ENCODE results near the gene MFRP. TPM values are rescaled to one million over a fixed set of nuclear protein-coding genes. Genes with fewer than 3 reads are reported as not detected.

Gene MFRP
- total RNA-seq, 4 donors from 2014 or later: 0.15 TPM; not detected in 3

DNA sequence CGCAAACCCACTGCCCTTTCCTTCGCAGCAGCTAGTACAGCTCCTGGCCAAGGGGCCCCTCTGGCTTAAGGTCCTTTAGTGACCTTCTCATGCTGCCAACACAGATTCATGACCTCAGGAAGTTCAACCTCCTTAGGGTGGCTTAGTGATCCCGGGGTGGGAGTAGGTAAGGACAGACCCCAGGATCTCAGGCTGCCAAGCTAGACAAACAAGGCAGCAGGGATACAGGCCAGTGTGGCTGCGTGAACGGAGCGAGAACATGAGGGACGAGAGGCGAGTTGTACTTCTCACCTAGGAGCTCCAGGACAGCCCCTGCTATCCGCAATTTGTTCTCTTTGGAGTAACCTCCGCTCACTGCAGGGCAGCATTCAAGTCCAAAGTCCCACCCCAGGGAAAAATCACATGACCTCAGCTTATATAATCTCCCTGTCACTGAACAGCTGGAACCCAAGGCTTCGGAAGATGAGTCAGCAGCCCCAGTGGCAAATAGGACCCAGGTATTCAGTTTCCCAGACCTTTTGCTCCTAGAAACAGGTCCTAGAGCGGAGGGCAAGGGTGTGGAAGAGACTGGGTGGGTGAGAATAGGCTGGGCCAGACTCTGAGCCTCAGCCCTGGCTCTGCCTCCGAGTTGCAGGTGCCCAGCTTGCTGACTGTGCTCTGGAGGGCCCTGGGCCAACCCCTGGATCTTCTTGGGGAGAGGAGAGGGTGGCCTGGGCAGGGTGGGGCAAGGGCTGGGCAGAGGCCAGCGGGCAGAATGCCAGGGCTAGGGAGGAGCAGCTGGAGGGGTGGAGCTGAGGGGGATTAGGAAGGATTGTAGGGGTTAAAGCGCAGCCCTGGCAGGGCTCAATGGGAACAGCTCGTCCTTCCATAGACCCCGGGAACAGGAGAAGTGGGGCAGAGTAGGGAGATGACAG, 21.9 kb upstream of the MFRP start:
- Histone ChIP-seq H3K9me3 (no peaks in the 10 kb centered on the region), H3K4me1 (peaks cover 15 to 100% (median 71%) of the 10 kb centered on the region in 3 donors), H3K27me3 (no peaks in the 10 kb centered on the region), H3K27ac (peak overlapping the region; percentile 59 to 97 (median 95)), H3K36me3 (no peaks in the 10 kb centered on the region), H3K4me3 (peak overlapping the region in 1 of 2 donors; percentile 6)
- peak; percentile 49 for ATAC-seq
- 45% methylated on average over 13 of the region's 17 CpGs; no CpG with 5 or more reads in 1 of the 2 donors for WGBS, 2 donors (ENCODE audit: low coverage in 1 of 2)
- peak; percentile 81 for TF ChIP-seq POLR2AphosphoS5 (IDR thresholded peaks at IDR 0.05)
- no peak for TF ChIP-seq EP300 (IDR thresholded peaks at IDR 0.05)
- peak in 1 of 4 experiments; percentile 3 for TF ChIP-seq CTCF (IDR thresholded peaks at IDR 0.05)

GRCh38 chr11:119367661-119368120, 21.2 kb upstream of the MFRP start:
- peak overlapping the region; percentile 59 to 97 (median 95) for H3K27ac ChIP-seq
- H3K4me3 ChIP-seq: no peak overlapping the region
- no peaks in the 10 kb centered on the region for H3K27me3 ChIP-seq
- H3K36me3 ChIP-seq: no peaks in the 10 kb centered on the region
- peak; percentile 38 for TF ChIP-seq POLR2AphosphoS5 (IDR thresholded peaks at IDR 0.05)
- TF ChIP-seq POLR2A (IDR thresholded peaks at IDR 0.05): no peak
- peak; percentile 10 for TF ChIP-seq EP300 (IDR thresholded peaks at IDR 0.05)
- peak in 1 of 4 experiments; percentile 7 for TF ChIP-seq CTCF (IDR thresholded peaks at IDR 0.05)
- peaks cover 15 to 100% (median 71%) of the 10 kb centered on the region in 3 donors for H3K4me1 ChIP-seq
- WGBS, 2 donors (ENCODE audit: low coverage in 1 of 2): 37% methylated on average over 5 to 7 of the region's 9 CpGs
- H3K9me3 ChIP-seq: no peaks in the 10 kb centered on the region
- no peak for ATAC-seq

- Histone ChIP-seq H3K27me3 (no peaks in the 10 kb centered on the region), H3K4me1 (peaks cover 15 to 100% (median 72%) of the 10 kb centered on the region in 3 donors), H3K4me3 (no peak overlapping the region), H3K36me3 (no peaks in the 10 kb centered on the region), H3K27ac (peak overlapping the region; percentile 59 to 97 (median 95)), H3K9me3 (no peaks in the 10 kb centered on the region)
- 22 to 60% methylated on average over 3 of the region's 11 CpGs for WGBS, 2 donors (ENCODE audit: low coverage in 1 of 2)
- no peak for ATAC-seq
- TF ChIP-seq EP300 (IDR thresholded peaks at IDR 0.05) (no peak), POLR2AphosphoS5 (IDR thresholded peaks at IDR 0.05) (peak; percentile 25)
These were observed 20.4 kb upstream of the MFRP start for GRCh38 chr11:119366690-119367620.

DNA sequence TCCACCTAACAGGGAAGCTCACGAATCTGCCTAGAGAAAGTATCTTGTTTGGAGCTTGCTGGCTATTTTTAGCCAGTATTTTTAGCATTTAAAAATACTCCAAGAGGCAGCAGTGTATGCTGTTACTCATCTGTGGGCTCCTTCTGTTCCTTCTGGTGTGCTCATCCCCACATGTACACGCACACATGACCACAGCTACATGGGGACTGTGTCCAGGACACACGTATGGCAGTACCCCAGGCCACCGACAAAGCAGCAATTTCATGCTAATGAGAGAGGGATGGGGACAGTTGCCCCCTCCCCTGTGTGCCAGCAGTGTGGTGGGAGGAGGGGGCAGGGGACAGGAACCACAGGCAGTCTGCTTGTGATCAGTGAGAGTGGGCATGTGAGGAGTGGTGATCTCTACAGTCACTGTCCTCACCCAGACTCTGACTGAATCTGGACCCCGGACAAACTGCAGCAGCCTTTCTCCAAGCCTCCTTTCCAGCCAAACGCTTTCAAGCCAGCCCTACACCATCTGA, 18.6 kb upstream of the MFRP start:
- Histone ChIP-seq H3K4me1 (peaks cover 15 to 100% (median 71%) of the 10 kb centered on the region in 3 donors), H3K27me3 (no peaks in the 10 kb centered on the region), H3K9me3 (no peaks in the 10 kb centered on the region), H3K36me3 (no peaks in the 10 kb centered on the region), H3K4me3 (peak overlapping the region in 1 of 2 donors; percentile 71), H3K27ac (peak overlapping the region; percentile 83 to 97 (median 95))
- 23 to 50% methylated on average over 2 to 4 of the region's 6 CpGs for WGBS, 2 donors (ENCODE audit: low coverage in 1 of 2)
- no peak for TF ChIP-seq POLR2A (IDR thresholded peaks at IDR 0.05)
- TF ChIP-seq EP300 (IDR thresholded peaks at IDR 0.05): no peak
- peak in 2 of 4 experiments; percentile 9 to 11 for TF ChIP-seq CTCF (IDR thresholded peaks at IDR 0.05)
- TF ChIP-seq POLR2AphosphoS5 (IDR thresholded peaks at IDR 0.05): peak; percentile 82
- no peak for ATAC-seq
